Mammary epithelial cell (primary cell): ENCODE results near the gene WARS2.

Experiments
- EZH2 ChIP-seq: IDR thresholded peaks from 2 replicates; pipeline ENCODE4 v1.6.1; 2012; ENCODE audit warnings: low read length, inconsistent platforms, borderline replicate concordance
- TF ChIP-seq, protein P1 (sequence below), 2 donors: IDR thresholded peaks in 1 of 2; conservative IDR thresholded peaks in 1 of 2; 2 replicates each; pipeline ENCODE4 v1.5.1; 2011 to 2012; ENCODE audit warnings: inconsistent platforms in 2 of 2, low read length in 2 of 2, mild to moderate bottlenecking in 2 of 2, control low read depth in 1 of 2, low read depth in 1 of 2; ENCODE audit not compliant: insufficient read depth in 1 of 2; ENCODE audit errors: extremely low read depth in 1 of 2

DNA sequence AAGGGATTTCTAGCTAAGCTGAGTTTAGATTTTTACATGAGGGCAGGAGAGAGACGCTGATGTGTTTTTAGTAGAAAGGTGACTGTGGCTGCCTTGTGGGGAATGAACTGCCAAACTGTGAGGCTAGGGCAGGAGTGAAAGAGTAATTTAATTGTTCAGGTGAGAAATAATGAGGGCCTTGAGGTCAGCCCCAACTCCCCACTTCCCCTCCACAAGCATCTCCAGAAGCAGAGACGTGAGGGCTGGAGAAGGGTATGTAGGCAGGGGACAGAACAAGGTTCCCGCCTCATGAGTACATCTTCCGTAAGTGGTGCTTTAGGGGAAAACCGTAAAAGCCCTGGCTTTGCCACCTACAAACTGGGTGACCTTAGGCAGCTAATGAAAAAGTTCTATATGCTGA lies 70.8 kb downstream of the WARS2 start:
- TF ChIP-seq, protein P1, sequence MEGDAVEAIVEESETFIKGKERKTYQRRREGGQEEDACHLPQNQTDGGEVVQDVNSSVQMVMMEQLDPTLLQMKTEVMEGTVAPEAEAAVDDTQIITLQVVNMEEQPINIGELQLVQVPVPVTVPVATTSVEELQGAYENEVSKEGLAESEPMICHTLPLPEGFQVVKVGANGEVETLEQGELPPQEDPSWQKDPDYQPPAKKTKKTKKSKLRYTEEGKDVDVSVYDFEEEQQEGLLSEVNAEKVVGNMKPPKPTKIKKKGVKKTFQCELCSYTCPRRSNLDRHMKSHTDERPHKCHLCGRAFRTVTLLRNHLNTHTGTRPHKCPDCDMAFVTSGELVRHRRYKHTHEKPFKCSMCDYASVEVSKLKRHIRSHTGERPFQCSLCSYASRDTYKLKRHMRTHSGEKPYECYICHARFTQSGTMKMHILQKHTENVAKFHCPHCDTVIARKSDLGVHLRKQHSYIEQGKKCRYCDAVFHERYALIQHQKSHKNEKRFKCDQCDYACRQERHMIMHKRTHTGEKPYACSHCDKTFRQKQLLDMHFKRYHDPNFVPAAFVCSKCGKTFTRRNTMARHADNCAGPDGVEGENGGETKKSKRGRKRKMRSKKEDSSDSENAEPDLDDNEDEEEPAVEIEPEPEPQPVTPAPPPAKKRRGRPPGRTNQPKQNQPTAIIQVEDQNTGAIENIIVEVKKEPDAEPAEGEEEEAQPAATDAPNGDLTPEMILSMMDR (conservative IDR thresholded peaks at IDR 0.05 in 1 of 2, IDR thresholded peaks at IDR 0.05 in 1 of 2; ENCODE audit: extremely low read depth in 1 of 2, insufficient read depth in 1 of 2, low read depth in 1 of 2, low read length in 2 of 2): no peak
- TF ChIP-seq EZH2: no peak
